ENCODE data around the gene TAF6. TPM values are rescaled to one million over a fixed set of nuclear protein-coding genes. Genes with fewer than 3 reads are reported as not detected.

Gene TAF6
- total and polyA plus RNA-seq, 2 experiments from 2014 or later = 56.3 to 141 TPM

- no peak overlapping the region for H3K4me2 ChIP-seq
- peaks cover 68% of the 10 kb centered on the region for H3F3A ChIP-seq (replicated peaks; ENCODE audit: low read depth)
- H3K79me2 ChIP-seq (replicated peaks; ENCODE audit: insufficient read depth) = peaks cover 60% of the 10 kb centered on the region
- H4K20me1 ChIP-seq (replicated peaks; ENCODE audit: insufficient read depth) = peaks cover 53% of the 10 kb centered on the region
- peaks cover 5% of the 10 kb centered on the region; the same call in 2 of the 3 replicates for H3K9me3 Mint-ChIP-seq
- H3K27me3 ChIP-seq (ENCODE audit: insufficient read depth) = no peaks in the 10 kb centered on the region
- H3K9me2 ChIP-seq (ENCODE audit: insufficient read depth) = no peaks in the 10 kb centered on the region
- DNase-seq (ENCODE audit: low spot score) (no peak), ATAC-seq (no peak)
- H2AFZ ChIP-seq = no peak overlapping the region
- peak overlapping the region; percentile 95 for H3K4me3 Mint-ChIP-seq
- TF ChIP-seq EZH2 (IDR thresholded peaks at IDR 0.05; ENCODE audit: low read depth, unreplicated experiment) (no peak), CREB1 (CRISPR knock-in tag; IDR thresholded peaks at IDR 0.05; ENCODE audit: low read depth) (no peak), EZH2phosphoT487 (IDR thresholded peaks at IDR 0.05; ENCODE audit: unreplicated experiment) (no peak), REST (IDR thresholded peaks at IDR 0.05; ENCODE audit: unreplicated experiment) (no peak), POLR2AphosphoS5 (IDR thresholded peaks at IDR 0.05; ENCODE audit: low read depth) (no peak), STAT1 (IDR thresholded peaks at IDR 0.05; ENCODE audit: unreplicated experiment) (no peak), NANOG (IDR thresholded peaks at IDR 0.05; ENCODE audit: borderline replicate concordance) (no peak), ETS1 (IDR thresholded peaks at IDR 0.05) (no peak), ZNF114 (CRISPR knock-in tag; IDR thresholded peaks at IDR 0.05) (no peak), ZNF331 (CRISPR knock-in tag; IDR thresholded peaks at IDR 0.05; ENCODE audit: low read depth) (no peak)
- TF ChIP-seq, protein P1, sequence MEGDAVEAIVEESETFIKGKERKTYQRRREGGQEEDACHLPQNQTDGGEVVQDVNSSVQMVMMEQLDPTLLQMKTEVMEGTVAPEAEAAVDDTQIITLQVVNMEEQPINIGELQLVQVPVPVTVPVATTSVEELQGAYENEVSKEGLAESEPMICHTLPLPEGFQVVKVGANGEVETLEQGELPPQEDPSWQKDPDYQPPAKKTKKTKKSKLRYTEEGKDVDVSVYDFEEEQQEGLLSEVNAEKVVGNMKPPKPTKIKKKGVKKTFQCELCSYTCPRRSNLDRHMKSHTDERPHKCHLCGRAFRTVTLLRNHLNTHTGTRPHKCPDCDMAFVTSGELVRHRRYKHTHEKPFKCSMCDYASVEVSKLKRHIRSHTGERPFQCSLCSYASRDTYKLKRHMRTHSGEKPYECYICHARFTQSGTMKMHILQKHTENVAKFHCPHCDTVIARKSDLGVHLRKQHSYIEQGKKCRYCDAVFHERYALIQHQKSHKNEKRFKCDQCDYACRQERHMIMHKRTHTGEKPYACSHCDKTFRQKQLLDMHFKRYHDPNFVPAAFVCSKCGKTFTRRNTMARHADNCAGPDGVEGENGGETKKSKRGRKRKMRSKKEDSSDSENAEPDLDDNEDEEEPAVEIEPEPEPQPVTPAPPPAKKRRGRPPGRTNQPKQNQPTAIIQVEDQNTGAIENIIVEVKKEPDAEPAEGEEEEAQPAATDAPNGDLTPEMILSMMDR (conservative IDR thresholded peaks at IDR 0.05; ENCODE audit: low read depth in 2 of 2) = no peak
- TF ChIP-seq, protein P2, sequence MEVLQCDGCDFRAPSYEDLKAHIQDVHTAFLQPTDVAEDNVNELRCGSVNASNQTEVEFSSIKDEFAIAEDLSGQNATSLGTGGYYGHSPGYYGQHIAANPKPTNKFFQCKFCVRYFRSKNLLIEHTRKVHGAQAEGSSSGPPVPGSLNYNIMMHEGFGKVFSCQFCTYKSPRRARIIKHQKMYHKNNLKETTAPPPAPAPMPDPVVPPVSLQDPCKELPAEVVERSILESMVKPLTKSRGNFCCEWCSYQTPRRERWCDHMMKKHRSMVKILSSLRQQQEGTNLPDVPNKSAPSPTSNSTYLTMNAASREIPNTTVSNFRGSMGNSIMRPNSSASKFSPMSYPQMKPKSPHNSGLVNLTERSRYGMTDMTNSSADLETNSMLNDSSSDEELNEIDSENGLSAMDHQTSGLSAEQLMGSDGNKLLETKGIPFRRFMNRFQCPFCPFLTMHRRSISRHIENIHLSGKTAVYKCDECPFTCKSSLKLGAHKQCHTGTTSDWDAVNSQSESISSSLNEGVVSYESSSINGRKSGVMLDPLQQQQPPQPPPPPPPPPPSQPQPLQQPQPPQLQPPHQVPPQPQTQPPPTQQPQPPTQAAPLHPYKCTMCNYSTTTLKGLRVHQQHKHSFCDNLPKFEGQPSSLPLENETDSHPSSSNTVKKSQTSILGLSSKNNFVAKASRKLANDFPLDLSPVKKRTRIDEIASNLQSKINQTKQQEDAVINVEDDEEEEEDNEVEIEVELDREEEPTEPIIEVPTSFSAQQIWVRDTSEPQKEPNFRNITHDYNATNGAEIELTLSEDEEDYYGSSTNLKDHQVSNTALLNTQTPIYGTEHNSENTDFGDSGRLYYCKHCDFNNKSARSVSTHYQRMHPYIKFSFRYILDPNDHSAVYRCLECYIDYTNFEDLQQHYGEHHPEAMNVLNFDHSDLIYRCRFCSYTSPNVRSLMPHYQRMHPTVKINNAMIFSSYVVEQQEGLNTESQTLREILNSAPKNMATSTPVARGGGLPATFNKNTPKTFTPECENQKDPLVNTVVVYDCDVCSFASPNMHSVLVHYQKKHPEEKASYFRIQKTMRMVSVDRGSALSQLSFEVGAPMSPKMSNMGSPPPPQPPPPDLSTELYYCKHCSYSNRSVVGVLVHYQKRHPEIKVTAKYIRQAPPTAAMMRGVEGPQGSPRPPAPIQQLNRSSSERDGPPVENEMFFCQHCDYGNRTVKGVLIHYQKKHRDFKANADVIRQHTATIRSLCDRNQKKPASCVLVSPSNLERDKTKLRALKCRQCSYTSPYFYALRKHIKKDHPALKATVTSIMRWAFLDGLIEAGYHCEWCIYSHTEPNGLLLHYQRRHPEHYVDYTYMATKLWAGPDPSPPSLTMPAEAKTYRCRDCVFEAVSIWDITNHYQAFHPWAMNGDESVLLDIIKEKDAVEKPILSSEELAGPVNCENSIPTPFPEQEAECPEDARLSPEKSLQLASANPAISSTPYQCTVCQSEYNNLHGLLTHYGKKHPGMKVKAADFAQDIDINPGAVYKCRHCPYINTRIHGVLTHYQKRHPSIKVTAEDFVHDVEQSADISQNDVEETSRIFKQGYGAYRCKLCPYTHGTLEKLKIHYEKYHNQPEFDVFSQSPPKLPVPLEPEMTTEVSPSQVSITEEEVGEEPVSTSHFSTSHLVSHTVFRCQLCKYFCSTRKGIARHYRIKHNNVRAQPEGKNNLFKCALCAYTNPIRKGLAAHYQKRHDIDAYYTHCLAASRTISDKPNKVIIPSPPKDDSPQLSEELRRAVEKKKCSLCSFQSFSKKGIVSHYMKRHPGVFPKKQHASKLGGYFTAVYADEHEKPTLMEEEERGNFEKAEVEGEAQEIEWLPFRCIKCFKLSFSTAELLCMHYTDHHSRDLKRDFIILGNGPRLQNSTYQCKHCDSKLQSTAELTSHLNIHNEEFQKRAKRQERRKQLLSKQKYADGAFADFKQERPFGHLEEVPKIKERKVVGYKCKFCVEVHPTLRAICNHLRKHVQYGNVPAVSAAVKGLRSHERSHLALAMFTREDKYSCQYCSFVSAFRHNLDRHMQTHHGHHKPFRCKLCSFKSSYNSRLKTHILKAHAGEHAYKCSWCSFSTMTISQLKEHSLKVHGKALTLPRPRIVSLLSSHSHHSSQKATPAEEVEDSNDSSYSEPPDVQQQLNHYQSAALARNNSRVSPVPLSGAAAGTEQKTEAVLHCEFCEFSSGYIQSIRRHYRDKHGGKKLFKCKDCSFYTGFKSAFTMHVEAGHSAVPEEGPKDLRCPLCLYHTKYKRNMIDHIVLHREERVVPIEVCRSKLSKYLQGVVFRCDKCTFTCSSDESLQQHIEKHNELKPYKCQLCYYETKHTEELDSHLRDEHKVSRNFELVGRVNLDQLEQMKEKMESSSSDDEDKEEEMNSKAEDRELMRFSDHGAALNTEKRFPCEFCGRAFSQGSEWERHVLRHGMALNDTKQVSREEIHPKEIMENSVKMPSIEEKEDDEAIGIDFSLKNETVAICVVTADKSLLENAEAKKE (CRISPR knock-in tag; IDR thresholded peaks at IDR 0.05) = no peak
- peaks cover 86% of the 10 kb centered on the region for H3K36me3 Mint-ChIP-seq (ENCODE audit: low read depth)
- peak overlapping the region; percentile 100 for H3K27ac ChIP-seq (ENCODE audit: low read depth)
- H3K36me3 ChIP-seq (ENCODE audit: insufficient read depth) = peaks cover 62% of the 10 kb centered on the region
- peaks cover 49% of the 10 kb centered on the region for H3K27me3 Mint-ChIP-seq (ENCODE audit: insufficient read depth, low read depth, poor library complexity)
- peak overlapping the region; percentile 100; the same call in 1 of the 2 replicates for H3K4me3 ChIP-seq
- H3K4me1 Mint-ChIP-seq = peaks cover 41% of the 10 kb centered on the region
- peak overlapping the region; percentile 98 for H3K27ac Mint-ChIP-seq
- peaks cover 13% of the 10 kb centered on the region for H3K4me1 ChIP-seq (ENCODE audit: insufficient read depth)
Measured at GRCh38 chr7:100098913-100099312, 20.2 kb downstream of the TAF6 start.
